Activated T-cell treated with anti-CD3 and anti-CD28 coated beads, Interleukin-2, amount 50 U/mL, for 72 hours (primary cell): ENCODE measurements around the gene TMC7. TPM values are rescaled to one million over a fixed set of nuclear protein-coding genes. Genes with fewer than 3 reads are reported as not detected.
A peak's percentile ranks its signal among the peaks of the same experiment; 100 is the strongest.

ENCODE experiments used
- ATAC-seq, 2 donors: fragments of 150-1000 bp; cut with Tn5 transposase; replicated peaks in 1 of 2; 2 replicates each; pipeline ENCODE4 v1.10.0; 2021; ENCODE audit warnings: moderate library complexity in 2 of 2, mild to moderate bottlenecking in 1 of 2
- DNase-seq, 2 donors: peaks; one replicate each; pipeline ENCODE4 v3.0.0; 2021 to 2022; ENCODE audit warnings: mixed read lengths in 1 of 2
- H3K27ac Mint-ChIP-seq: one replicate; pipeline ENCODE4 v1.8.0; 2022; ENCODE audit warnings: mild to moderate bottlenecking, moderate library complexity, mixed read lengths
- H3K27me3 Mint-ChIP-seq: one replicate; pipeline ENCODE4 v1.8.0; 2022; ENCODE audit warnings: low read depth, mixed read lengths
- H3K36me3 Mint-ChIP-seq, 2 donors: one replicate each; pipeline ENCODE4 v1.8.0; 2022; ENCODE audit warnings: mixed read lengths in 2 of 2, mild to moderate bottlenecking in 1 of 2; ENCODE audit not compliant: insufficient read depth in 2 of 2
- H3K4me1 Mint-ChIP-seq: one replicate; pipeline ENCODE4 v1.8.0; 2022; ENCODE audit warnings: low read depth, mixed read lengths
- H3K4me3 Mint-ChIP-seq, 2 donors: one replicate each; pipeline ENCODE4 v1.8.0; 2022; ENCODE audit warnings: mild to moderate bottlenecking in 2 of 2, mixed read lengths in 2 of 2, moderate library complexity in 2 of 2
- H3K9me3 Mint-ChIP-seq, 2 donors: one replicate each; pipeline ENCODE4 v1.8.0; 2022; ENCODE audit warnings: mixed read lengths in 2 of 2
- total RNA-seq, 2 donors: library from RNA; stranded (reverse); gene quantifications; one replicate each; pipeline ENCODE4 v1.2.3, GENCODE V29; 2022

The TMC7 gene
- total RNA-seq, 2 donors from 2014 or later = 0.10 TPM; not detected in 1

DNA sequence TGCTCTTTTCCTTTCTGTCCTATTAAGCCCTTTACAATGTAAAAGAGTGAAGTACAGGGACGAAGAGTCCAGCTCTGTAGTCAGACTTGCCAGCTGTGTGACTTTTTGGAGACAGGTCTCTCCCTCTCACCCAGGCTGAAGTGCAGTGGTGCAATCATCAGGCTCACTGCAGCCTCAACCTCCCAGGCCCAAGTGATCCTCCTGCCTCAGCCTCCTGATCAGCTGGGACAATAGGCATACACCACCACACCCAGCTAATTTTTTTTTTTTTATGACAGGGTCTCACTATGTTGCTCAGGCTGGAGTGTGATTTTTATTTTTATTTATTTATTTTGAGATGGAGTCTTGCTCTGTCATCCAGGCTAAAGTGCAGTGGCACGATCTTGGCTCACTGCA lies 122.9 kb downstream of the TMC7 start:
- H3K4me1 Mint-ChIP-seq = peaks cover 15% of the 10 kb centered on the region
- ATAC-seq (no peak), DNase-seq (no peak)
- H3K36me3 Mint-ChIP-seq = no peaks in the 10 kb centered on the region
- H3K27ac Mint-ChIP-seq = no peak overlapping the region
- H3K4me3 Mint-ChIP-seq = no peak overlapping the region
- peaks cover 22% of the 10 kb centered on the region for H3K27me3 Mint-ChIP-seq
- H3K9me3 Mint-ChIP-seq = no peaks in the 10 kb centered on the region

DNA sequence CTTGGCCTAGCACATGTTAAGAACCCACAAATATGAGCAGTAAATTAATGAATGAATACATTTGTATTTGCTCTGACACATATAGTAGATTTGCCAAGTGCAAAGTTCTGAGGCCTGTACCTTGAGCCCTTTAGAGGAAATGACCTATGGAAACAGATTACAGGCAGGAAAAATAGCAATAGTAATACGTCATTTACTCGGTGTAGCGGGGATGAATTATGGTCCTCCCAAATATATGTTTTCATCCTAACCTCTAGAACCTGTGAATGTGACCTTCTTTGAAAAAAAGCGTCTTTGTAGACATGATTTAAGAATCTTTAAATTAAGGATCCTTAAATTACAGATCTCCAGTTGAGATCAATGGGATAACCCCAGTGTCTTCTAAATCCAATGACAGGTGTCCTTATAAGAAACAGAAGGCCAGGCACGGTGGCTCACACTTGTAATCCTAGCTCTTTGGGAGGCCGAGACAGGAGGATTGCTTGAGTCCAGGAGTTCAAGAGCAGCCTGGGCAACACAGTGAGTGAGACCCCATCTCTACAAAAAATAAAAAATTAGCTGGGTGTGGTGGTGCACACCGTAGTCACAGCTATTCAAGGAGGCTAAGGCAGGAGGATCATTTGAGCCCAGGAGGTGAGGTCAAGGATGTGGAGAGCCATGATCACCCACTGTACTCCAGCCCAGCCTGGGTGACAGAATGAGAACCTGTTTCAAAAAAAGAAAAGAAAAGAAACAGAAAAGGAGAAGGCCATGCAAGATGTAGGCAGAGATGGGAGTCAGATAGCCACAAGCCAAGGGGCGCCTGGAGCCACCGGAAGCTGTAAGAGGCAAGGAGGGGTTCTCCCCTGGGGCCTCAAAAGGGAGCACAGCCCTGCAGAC lies 124.9 kb downstream of the TMC7 start:
- Mint-ChIP-seq H3K4me1 (peaks cover 24% of the 10 kb centered on the region), H3K27me3 (peaks cover 35% of the 10 kb centered on the region), H3K36me3 (no peaks in the 10 kb centered on the region), H3K27ac (no peak overlapping the region), H3K4me3 (no peak overlapping the region), H3K9me3 (no peaks in the 10 kb centered on the region)
- no peak for ATAC-seq
- DNase-seq = no peak

DNA sequence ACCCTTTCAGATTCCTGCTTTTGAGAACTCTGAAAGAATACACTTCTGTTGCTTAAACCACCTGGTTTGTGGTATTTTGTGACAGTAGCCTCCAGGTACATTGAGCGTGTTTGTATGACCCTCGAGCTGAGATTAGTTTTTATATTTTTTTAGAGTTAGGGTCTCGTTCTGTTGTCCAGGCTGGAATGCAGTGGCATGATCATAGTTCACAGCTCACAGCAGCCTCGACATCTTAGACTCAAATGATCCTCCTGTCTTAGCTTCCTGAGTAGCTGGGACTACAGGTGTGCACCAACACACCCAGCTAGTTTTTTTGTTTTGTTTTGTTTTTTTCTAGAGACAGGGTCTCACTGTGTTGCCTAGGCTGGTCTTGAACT lies 125.5 kb downstream of the TMC7 start:
- Mint-ChIP-seq H3K36me3 (no peaks in the 10 kb centered on the region), H3K9me3 (no peaks in the 10 kb centered on the region), H3K27ac (no peak overlapping the region), H3K4me1 (peaks cover 24% of the 10 kb centered on the region), H3K27me3 (peaks cover 35% of the 10 kb centered on the region), H3K4me3 (no peak overlapping the region)
- no peak for ATAC-seq
- no peak for DNase-seq

DNA sequence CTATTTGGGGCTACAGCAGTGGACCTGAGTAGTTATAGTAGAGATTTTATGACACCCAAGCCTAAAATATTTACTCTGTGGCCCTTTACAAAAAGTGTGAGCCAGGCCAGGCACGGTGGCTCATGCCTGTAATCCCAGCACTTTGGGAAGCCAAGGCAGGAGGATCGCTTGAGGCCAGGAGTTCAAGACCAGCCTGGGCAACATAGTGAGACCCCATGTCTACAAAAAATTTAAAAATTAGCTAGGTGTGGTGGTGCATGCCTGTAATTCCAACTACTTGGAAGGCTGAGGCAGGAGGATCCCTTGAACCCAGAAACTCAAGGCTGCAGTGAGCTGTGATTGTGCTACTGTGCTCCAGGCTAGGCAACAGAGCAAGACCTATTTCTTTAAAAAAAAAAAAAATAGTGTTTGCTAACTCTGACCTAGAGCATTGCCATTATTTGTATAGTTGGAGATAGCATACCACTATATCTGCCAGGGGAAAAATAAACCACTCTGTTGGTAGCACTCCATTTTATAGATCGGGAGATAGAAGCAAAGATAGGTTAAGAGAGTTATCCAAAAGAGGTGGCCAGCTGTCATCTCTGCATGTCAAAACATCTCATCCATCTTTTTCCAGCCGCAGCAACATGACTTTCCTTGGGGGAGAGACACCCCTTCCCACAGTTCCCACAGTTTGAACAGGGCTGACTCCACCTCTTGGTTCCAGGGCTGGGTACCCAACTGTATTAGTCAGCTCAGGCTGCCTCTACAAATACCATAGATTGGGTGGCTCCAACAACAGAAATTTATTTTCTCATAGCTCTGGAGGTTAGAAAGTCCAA lies 127.0 kb downstream of the TMC7 start:
- H3K4me1 Mint-ChIP-seq = peaks cover 24% of the 10 kb centered on the region
- ATAC-seq (no peak), DNase-seq (no peak)
- H3K27me3 Mint-ChIP-seq = peaks cover 29% of the 10 kb centered on the region
- no peaks in the 10 kb centered on the region for H3K36me3 Mint-ChIP-seq
- no peak overlapping the region for H3K4me3 Mint-ChIP-seq
- no peak overlapping the region for H3K27ac Mint-ChIP-seq
- H3K9me3 Mint-ChIP-seq = no peaks in the 10 kb centered on the region

DNA sequence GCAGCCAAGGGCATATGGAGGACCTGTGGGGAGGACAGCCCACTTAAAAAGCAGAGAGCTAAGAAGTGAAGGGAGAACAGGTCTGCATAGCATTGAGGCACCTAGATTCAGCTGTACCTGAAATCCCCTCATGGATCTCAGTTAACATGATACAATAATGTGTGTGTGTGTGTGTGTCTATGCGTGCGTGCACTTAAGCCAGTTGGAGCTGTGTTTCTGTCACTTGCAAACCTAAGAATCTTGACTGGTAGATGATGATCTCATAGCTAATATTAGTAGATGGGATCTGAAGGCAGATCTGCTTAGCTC lies 128.3 kb downstream of the TMC7 start:
- H3K4me1 Mint-ChIP-seq = peaks cover 26% of the 10 kb centered on the region
- no peaks in the 10 kb centered on the region for H3K36me3 Mint-ChIP-seq
- peaks cover 29% of the 10 kb centered on the region for H3K27me3 Mint-ChIP-seq
- H3K27ac Mint-ChIP-seq = no peak overlapping the region
- H3K4me3 Mint-ChIP-seq = peak overlapping the region; percentile 33 to 41
- no peak for DNase-seq
- H3K9me3 Mint-ChIP-seq = no peaks in the 10 kb centered on the region
- no peak for ATAC-seq

Other genes with a start within 250 kb of the TMC7 start
- 1,000 to 10,000 TPM; 2,952 to 3,046 TPM for gene RPS15A, start 193.6 kb upstream of the TMC7 start, total RNA-seq
- gene ARL6IP1, start 182.4 kb upstream of the TMC7 start, total RNA-seq = 100 to 1,000 TPM; 164 to 169 TPM
- gene SMG1, start 57.5 kb upstream of the TMC7 start, total RNA-seq = 100 to 1,000 TPM; 165 to 171 TPM
- 10 to 100 TPM; 16.5 to 16.6 TPM for gene COQ7, start 83.7 kb downstream of the TMC7 start, total RNA-seq
- 1 to 10 TPM; 6.7 to 9.3 TPM for gene ITPRIPL2, start 130.0 kb downstream of the TMC7 start, total RNA-seq
- gene SYT17, start 184.3 kb downstream of the TMC7 start, total RNA-seq = under 1 TPM; 0.36 to 0.39 TPM